ENCODE data around the gene SOX18.

The SOX18 gene

GRCh38 chr20:64057628-64058498 lies 8.4 kb upstream of the SOX18 start:
- in situ Hi-C loops (cut with HindIII; ENCODE audit: low pct_ligation_motif_present, low pct_unique_long_range_greater_than_20kb, low sequenced_read_pairs): no loop called here

GRCh38 chr20:64056889-64057627 lies 7.6 kb upstream of the SOX18 start:
- DNase-seq: no peak
- in situ Hi-C loops (cut with HindIII; ENCODE audit: low pct_ligation_motif_present, low pct_unique_long_range_greater_than_20kb, low sequenced_read_pairs): no loop called here

More at GRCh38 chr20:64057628-64058498, 8.4 kb upstream of the SOX18 start:
- DNase-seq: peak; percentile 53

- in situ Hi-C loops (cut with HindIII; ENCODE audit: low pct_ligation_motif_present, low pct_unique_long_range_greater_than_20kb, low sequenced_read_pairs): no loop called here
- no peak for DNase-seq
Measured at GRCh38 chr20:64056639-64056888, 7.1 kb upstream of the SOX18 start.

- in situ Hi-C loops (cut with HindIII; ENCODE audit: low pct_ligation_motif_present, low pct_unique_long_range_greater_than_20kb, low sequenced_read_pairs): no loop called here
- no peak for DNase-seq
Measured at GRCh38 chr20:64055893-64056638, 6.6 kb upstream of the SOX18 start.

GRCh38 chr20:64055396-64055892 lies 6.0 kb upstream of the SOX18 start:
- in situ Hi-C loops (cut with HindIII; ENCODE audit: low pct_ligation_motif_present, low pct_unique_long_range_greater_than_20kb, low sequenced_read_pairs): no loop called here
- DNase-seq: no peak

- peak; percentile 34 for DNase-seq
- in situ Hi-C loops (cut with HindIII; ENCODE audit: low pct_ligation_motif_present, low pct_unique_long_range_greater_than_20kb, low sequenced_read_pairs): no loop called here
Measured at GRCh38 chr20:64053841-64054661, 4.6 kb upstream of the SOX18 start.

- in situ Hi-C loops (cut with HindIII; ENCODE audit: low pct_ligation_motif_present, low pct_unique_long_range_greater_than_20kb, low sequenced_read_pairs): no loop called here
- DNase-seq: no peak
Measured at GRCh38 chr20:64052987-64053840, 3.8 kb upstream of the SOX18 start.

- DNase-seq: no peak
- in situ Hi-C loops (cut with HindIII; ENCODE audit: low pct_ligation_motif_present, low pct_unique_long_range_greater_than_20kb, low sequenced_read_pairs): no loop called here
Measured at GRCh38 chr20:64052326-64052722, 2.9 kb upstream of the SOX18 start.

- DNase-seq: no peak
- in situ Hi-C loops (cut with HindIII; ENCODE audit: low pct_ligation_motif_present, low pct_unique_long_range_greater_than_20kb, low sequenced_read_pairs): no loop called here
Measured at GRCh38 chr20:64051561-64052325, 2.3 kb upstream of the SOX18 start.

GRCh38 chr20:64051033-64051452 lies 1.6 kb upstream of the SOX18 start:
- DNase-seq: no peak
- in situ Hi-C loops (cut with HindIII; ENCODE audit: low pct_ligation_motif_present, low pct_unique_long_range_greater_than_20kb, low sequenced_read_pairs): no loop called here

- DNase-seq: no peak
- in situ Hi-C loops (cut with HindIII; ENCODE audit: low pct_ligation_motif_present, low pct_unique_long_range_greater_than_20kb, low sequenced_read_pairs): no loop called here
Measured at GRCh38 chr20:64050261-64051032, 1.0 kb upstream of the SOX18 start.

- in situ Hi-C loops (cut with HindIII; ENCODE audit: low pct_ligation_motif_present, low pct_unique_long_range_greater_than_20kb, low sequenced_read_pairs): no loop called here
- no peak for DNase-seq
Measured at GRCh38 chr20:64049878-64050260, 430 bp upstream of the SOX18 start.

GRCh38 chr20:64048402-64049044 lies 916 bp downstream of the SOX18 start:
- DNase-seq: no peak
- in situ Hi-C loops (cut with HindIII; ENCODE audit: low pct_ligation_motif_present, low pct_unique_long_range_greater_than_20kb, low sequenced_read_pairs): no loop called here

- no peak for DNase-seq
- in situ Hi-C loops (cut with HindIII; ENCODE audit: low pct_ligation_motif_present, low pct_unique_long_range_greater_than_20kb, low sequenced_read_pairs): no loop called here
Measured at GRCh38 chr20:64047968-64048401, 1.5 kb downstream of the SOX18 start.

GRCh38 chr20:64047046-64047389 lies 2.4 kb downstream of the SOX18 start:
- in situ Hi-C loops (cut with HindIII; ENCODE audit: low pct_ligation_motif_present, low pct_unique_long_range_greater_than_20kb, low sequenced_read_pairs): no loop called here
- DNase-seq: no peak
